GM12864 (cell line): ENCODE results near the gene BTBD17.

ENCODE experiments used
- DNase-seq: peaks from one replicate; pipeline ENCODE4 v3.0.0-alpha.2; 2011; ENCODE audit warnings: low read depth
- H3K4me3 ChIP-seq: 2 replicates; pipeline ENCODE4 v1.5.1; 2011; ENCODE audit warnings: mild to moderate bottlenecking, low read depth, low read length, control low read depth
- CTCF ChIP-seq: IDR thresholded peaks from 2 replicates; pipeline ENCODE4 v1.5.1; 2011; ENCODE audit warnings: low read depth, mild to moderate bottlenecking, moderate library complexity, low read length, control low read depth, inconsistent platforms; ENCODE audit errors: missing control alignments

BTBD17 gene

GRCh38 chr17:74369221-74369620 lies 7.6 kb upstream of the BTBD17 start:
- H3K4me3 ChIP-seq = no peak overlapping the region
- DNase-seq = no peak

GRCh38 chr17:74368341-74369081 lies 6.8 kb upstream of the BTBD17 start:
- peak; percentile 97 for TF ChIP-seq CTCF
- no peak for DNase-seq
- no peak overlapping the region for H3K4me3 ChIP-seq

More at GRCh38 chr17:74369221-74369620, 7.6 kb upstream of the BTBD17 start:
- no peak for TF ChIP-seq CTCF

- no peak for TF ChIP-seq CTCF
- DNase-seq = no peak
- no peak within 1 kb of the TSS for H3K4me3 ChIP-seq
Measured at GRCh38 chr17:74367206-74367605, 5.5 kb upstream of the BTBD17 start, which contains the start of gene GPR142. Gene GPR142, plus strand, starts transcription at chr17:74367506. Its CDS starts 2,035 bp downstream, at chr17:74369541.

- H3K4me3 ChIP-seq = no peak overlapping the region
- DNase-seq = no peak
- TF ChIP-seq CTCF = no peak
Measured at GRCh38 chr17:74362810-74363498, 1.3 kb upstream of the BTBD17 start.

- TF ChIP-seq CTCF = no peak
- H3K4me3 ChIP-seq = no peak overlapping the region
- DNase-seq = no peak
Measured at GRCh38 chr17:74362069-74362405, 369 bp upstream of the BTBD17 start.

GRCh38 chr17:74360899-74361229 lies 804 bp downstream of the BTBD17 start:
- TF ChIP-seq CTCF = no peak
- no peak for DNase-seq
- no peak overlapping the region for H3K4me3 ChIP-seq
